Measurements from ENCODE around the gene CHCHD4. TPM values are rescaled to one million over a fixed set of nuclear protein-coding genes. Genes with fewer than 3 reads are reported as not detected.

Gene CHCHD4
- total RNA-seq, 2 donors from 2014 or later = 2.7 to 3.6 TPM

DNA sequence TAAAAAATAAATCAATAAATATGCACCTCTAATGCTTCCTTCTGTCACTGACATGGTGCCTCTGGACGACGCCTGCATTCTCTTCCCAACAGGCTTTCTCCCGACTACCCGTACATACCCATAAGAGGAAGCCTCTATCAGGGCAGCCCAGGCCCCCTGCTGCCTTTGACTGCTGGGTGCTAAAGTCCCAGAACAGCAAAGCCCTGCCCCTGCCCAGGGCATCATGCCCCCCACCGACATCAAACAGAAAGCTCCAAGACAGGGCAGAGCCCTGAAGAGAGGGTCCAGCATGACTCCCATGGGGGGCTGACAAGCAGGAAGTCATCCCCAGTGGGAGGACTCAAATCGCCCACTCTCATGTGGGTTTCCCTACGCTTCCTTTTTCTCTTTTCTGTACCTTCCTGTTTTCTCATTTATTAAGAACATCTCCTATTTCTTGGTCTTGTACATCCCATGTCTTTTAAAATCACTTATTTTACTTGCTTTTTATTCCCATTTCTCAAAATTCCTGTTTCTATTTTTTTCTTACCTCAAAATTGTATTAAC is 30.3 kb upstream of the CHCHD4 start:
- Mint-ChIP-seq H3K36me3 (ENCODE audit: low read depth) (peaks cover 19% of the 10 kb centered on the region), H3K27me3 (no peaks in the 10 kb centered on the region), H3K27ac (peak overlapping the region; percentile 51), H3K4me3 (no peak overlapping the region), H3K4me1 (peaks cover 18% of the 10 kb centered on the region)
- H3K9me3 ChIP-seq (ENCODE audit: control insufficient read depth, low read length, poor library complexity, severe bottlenecking) = no peaks in the 10 kb centered on the region
- ATAC-seq (no peak), DNase-seq (no peak)

GRCh38 chr3:14154276-14154675 is 29.6 kb upstream of the CHCHD4 start:
- H3K36me3 Mint-ChIP-seq (ENCODE audit: low read depth) = peaks cover 19% of the 10 kb centered on the region

GRCh38 chr3:14153663-14154062 is 29.0 kb upstream of the CHCHD4 start:
- DNase-seq (no peak), ATAC-seq (no peak)
- Mint-ChIP-seq H3K27ac (peak overlapping the region; percentile 51), H3K4me3 (no peak overlapping the region), H3K36me3 (ENCODE audit: low read depth) (peaks cover 18% of the 10 kb centered on the region), H3K27me3 (no peaks in the 10 kb centered on the region), H3K4me1 (peaks cover 16% of the 10 kb centered on the region)
- no peaks in the 10 kb centered on the region for H3K9me3 ChIP-seq (ENCODE audit: control insufficient read depth, low read length, poor library complexity, severe bottlenecking)

More at GRCh38 chr3:14154276-14154675, 29.6 kb upstream of the CHCHD4 start:
- ATAC-seq (no peak), DNase-seq (no peak)
- Mint-ChIP-seq H3K4me1 (peaks cover 18% of the 10 kb centered on the region), H3K27ac (peak overlapping the region; percentile 51), H3K27me3 (no peaks in the 10 kb centered on the region), H3K4me3 (no peak overlapping the region)
- no peaks in the 10 kb centered on the region for H3K9me3 ChIP-seq (ENCODE audit: control insufficient read depth, low read length, poor library complexity, severe bottlenecking)

DNA sequence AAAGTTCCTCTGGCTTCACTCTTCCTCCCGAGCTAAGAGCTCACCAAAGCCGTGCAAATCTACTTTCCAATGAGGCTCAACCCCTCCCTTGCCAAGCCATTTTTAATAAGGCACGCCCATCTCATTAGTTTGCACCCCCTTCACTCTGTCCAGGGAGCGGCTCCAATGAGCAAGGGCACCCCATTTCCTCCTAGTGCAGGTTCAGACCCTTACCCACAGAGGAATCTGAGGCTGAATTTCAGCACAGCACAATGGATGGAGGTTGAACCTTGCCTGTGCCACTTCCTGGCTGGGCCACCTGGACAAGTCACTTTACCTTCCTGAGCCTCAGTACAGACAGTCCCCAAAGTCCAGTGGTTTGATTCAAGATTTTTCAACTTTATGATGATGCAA is 28.3 kb upstream of the CHCHD4 start:
- DNase-seq (no peak), ATAC-seq (no peak)
- Mint-ChIP-seq H3K27ac (peak overlapping the region; percentile 59), H3K4me3 (no peak overlapping the region), H3K4me1 (peaks cover 13% of the 10 kb centered on the region), H3K36me3 (ENCODE audit: low read depth) (peaks cover 13% of the 10 kb centered on the region), H3K27me3 (no peaks in the 10 kb centered on the region)
- H3K9me3 ChIP-seq (ENCODE audit: control insufficient read depth, low read length, poor library complexity, severe bottlenecking) = no peaks in the 10 kb centered on the region

- no peaks in the 10 kb centered on the region for H3K9me3 ChIP-seq (ENCODE audit: control insufficient read depth, low read length, poor library complexity, severe bottlenecking)
- DNase-seq (no peak), ATAC-seq (no peak)
- Mint-ChIP-seq H3K4me3 (no peak overlapping the region), H3K36me3 (ENCODE audit: low read depth) (peaks cover 12% of the 10 kb centered on the region), H3K27me3 (no peaks in the 10 kb centered on the region), H3K4me1 (peaks cover 13% of the 10 kb centered on the region), H3K27ac (peak overlapping the region; percentile 59)
Observed at GRCh38 chr3:14152233-14152962, 27.7 kb upstream of the CHCHD4 start.

DNA sequence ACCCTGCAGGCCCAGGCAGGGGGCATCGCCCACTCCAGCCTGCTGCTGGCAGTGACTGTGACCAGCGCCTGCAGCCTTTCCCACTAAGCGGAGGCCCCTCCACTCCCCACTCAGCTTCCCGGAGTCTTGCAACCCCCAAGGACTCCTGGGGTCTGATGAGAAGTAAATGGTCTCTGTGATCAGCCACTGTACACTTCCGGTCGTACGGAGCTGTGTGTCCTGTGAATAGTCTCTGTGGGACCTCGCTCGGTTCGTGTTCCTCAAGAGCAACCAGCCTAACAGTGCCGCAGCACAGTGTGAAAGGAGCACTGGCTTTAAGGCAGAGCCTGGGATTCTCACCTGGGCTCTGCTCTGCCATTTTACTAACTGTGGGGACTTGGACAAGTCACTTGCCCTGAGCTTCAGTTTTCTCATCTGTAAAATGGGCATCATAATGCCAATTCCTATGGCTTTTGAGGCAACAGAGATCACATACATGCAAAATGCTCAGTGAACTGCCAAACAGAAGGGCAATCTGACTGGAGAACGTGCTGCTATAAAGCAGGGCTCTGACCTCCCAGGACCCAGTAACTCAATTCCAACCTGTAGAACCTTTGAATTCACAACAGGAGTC is 26.9 kb upstream of the CHCHD4 start:
- peaks cover 15% of the 10 kb centered on the region for H3K4me1 Mint-ChIP-seq
- H3K36me3 Mint-ChIP-seq (ENCODE audit: low read depth) = peaks cover 12% of the 10 kb centered on the region
- peak overlapping the region; percentile 100 for H3K27ac Mint-ChIP-seq
- H3K4me3 Mint-ChIP-seq = no peak overlapping the region
- ATAC-seq (no peak), DNase-seq (no peak)
- H3K27me3 Mint-ChIP-seq = no peaks in the 10 kb centered on the region
- no peaks in the 10 kb centered on the region for H3K9me3 ChIP-seq (ENCODE audit: control insufficient read depth, low read length, poor library complexity, severe bottlenecking)

- Mint-ChIP-seq H3K27me3 (no peaks in the 10 kb centered on the region), H3K27ac (peak overlapping the region; percentile 100), H3K36me3 (ENCODE audit: low read depth) (peaks cover 12% of the 10 kb centered on the region), H3K4me3 (peak overlapping the region; percentile 53), H3K4me1 (peaks cover 21% of the 10 kb centered on the region)
- no peak for DNase-seq
- H3K9me3 ChIP-seq (ENCODE audit: control insufficient read depth, low read length, poor library complexity, severe bottlenecking) = no peaks in the 10 kb centered on the region
- no peak for ATAC-seq
Observed at GRCh38 chr3:14150491-14151230, 26.0 kb upstream of the CHCHD4 start.

DNA sequence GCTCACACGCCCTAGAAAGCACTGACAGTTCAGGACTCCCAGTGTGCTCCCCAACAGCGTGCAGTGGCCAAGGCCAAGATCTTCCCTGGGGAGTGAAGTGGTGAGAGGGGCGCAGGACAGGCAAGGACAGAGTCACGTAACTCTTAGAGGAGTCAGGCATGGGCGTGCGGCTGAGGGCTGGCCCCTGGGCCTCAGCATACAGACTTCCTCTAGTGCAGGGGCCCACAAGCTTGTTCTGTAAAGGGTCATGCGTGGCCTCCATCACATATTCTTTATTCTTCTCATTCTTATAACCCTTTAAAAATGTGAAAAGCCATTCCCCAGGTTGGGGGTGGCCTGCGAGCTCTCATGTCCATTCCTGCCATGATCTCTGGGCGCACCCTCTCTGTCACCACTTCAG is 25.4 kb upstream of the CHCHD4 start:
- H3K4me3 Mint-ChIP-seq = no peak overlapping the region
- DNase-seq (no peak), ATAC-seq (no peak)
- peak overlapping the region; percentile 100 for H3K27ac Mint-ChIP-seq
- H3K4me1 Mint-ChIP-seq = peaks cover 24% of the 10 kb centered on the region
- no peaks in the 10 kb centered on the region for H3K27me3 Mint-ChIP-seq
- H3K36me3 Mint-ChIP-seq (ENCODE audit: low read depth) = peaks cover 9% of the 10 kb centered on the region
- no peaks in the 10 kb centered on the region for H3K9me3 ChIP-seq (ENCODE audit: control insufficient read depth, low read length, poor library complexity, severe bottlenecking)

GRCh38 chr3:14148041-14148985 is 23.6 kb upstream of the CHCHD4 start:
- ATAC-seq (no peak), DNase-seq (no peak)
- Mint-ChIP-seq H3K36me3 (ENCODE audit: low read depth) (peaks cover 4% of the 10 kb centered on the region), H3K27me3 (no peaks in the 10 kb centered on the region), H3K4me3 (no peak overlapping the region), H3K4me1 (peaks cover 24% of the 10 kb centered on the region), H3K27ac (peak overlapping the region; percentile 100)
- no peaks in the 10 kb centered on the region for H3K9me3 ChIP-seq (ENCODE audit: control insufficient read depth, low read length, poor library complexity, severe bottlenecking)

DNA sequence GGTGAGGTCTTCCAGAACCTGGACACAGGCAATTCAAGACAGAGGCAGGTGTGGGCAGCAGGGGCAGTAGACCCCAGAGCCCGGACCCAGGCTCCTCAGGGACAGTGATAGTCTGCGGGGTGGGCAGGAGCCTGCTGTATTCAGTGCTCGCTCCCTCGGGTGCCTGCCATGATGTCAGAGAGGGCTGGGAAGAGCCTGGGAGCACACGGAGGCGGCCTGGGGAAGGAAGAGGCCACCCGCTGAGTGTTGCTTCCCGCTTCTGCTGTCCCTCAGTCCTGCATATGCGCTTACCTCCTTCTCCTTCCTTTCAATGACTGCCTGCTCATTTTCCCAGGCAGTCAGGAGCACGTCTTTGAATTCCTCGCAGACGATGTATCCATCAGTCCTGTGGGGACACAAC is 22.9 kb upstream of the CHCHD4 start:
- H3K27me3 Mint-ChIP-seq = no peaks in the 10 kb centered on the region
- DNase-seq (no peak), ATAC-seq (no peak)
- H3K9me3 ChIP-seq (ENCODE audit: control insufficient read depth, low read length, poor library complexity, severe bottlenecking) = no peaks in the 10 kb centered on the region
- peaks cover 28% of the 10 kb centered on the region for H3K4me1 Mint-ChIP-seq
- peak overlapping the region; percentile 100 for H3K27ac Mint-ChIP-seq
- H3K4me3 Mint-ChIP-seq = no peak overlapping the region
- peaks cover 4% of the 10 kb centered on the region for H3K36me3 Mint-ChIP-seq (ENCODE audit: low read depth)

- H3K4me3 Mint-ChIP-seq = no peak overlapping the region
- peaks cover 6% of the 10 kb centered on the region for H3K36me3 Mint-ChIP-seq (ENCODE audit: low read depth)
- peak overlapping the region; percentile 100 for H3K27ac Mint-ChIP-seq
- DNase-seq (no peak), ATAC-seq (no peak)
- no peaks in the 10 kb centered on the region for H3K27me3 Mint-ChIP-seq
- H3K4me1 Mint-ChIP-seq = peaks cover 32% of the 10 kb centered on the region
- no peaks in the 10 kb centered on the region for H3K9me3 ChIP-seq (ENCODE audit: control insufficient read depth, low read length, poor library complexity, severe bottlenecking)
Observed at GRCh38 chr3:14147066-14147435, 22.4 kb upstream of the CHCHD4 start.

- H3K36me3 Mint-ChIP-seq (ENCODE audit: low read depth) = peaks cover 8% of the 10 kb centered on the region
- no peaks in the 10 kb centered on the region for H3K9me3 ChIP-seq (ENCODE audit: control insufficient read depth, low read length, poor library complexity, severe bottlenecking)
- H3K27me3 Mint-ChIP-seq = no peaks in the 10 kb centered on the region
- peak overlapping the region; percentile 100 for H3K27ac Mint-ChIP-seq
- ATAC-seq = no peak
- H3K4me3 Mint-ChIP-seq = no peak overlapping the region
- no peak for DNase-seq
- H3K4me1 Mint-ChIP-seq = peaks cover 38% of the 10 kb centered on the region
Observed at GRCh38 chr3:14146381-14147065, 21.9 kb upstream of the CHCHD4 start.

Measured in T-helper 17 cell (primary cell).